HCT116 (cell line): ENCODE results near the gene TATDN2. TPM values are rescaled to one million over a fixed set of nuclear protein-coding genes. Genes with fewer than 3 reads are reported as not detected.

Source experiments
- ATAC-seq: fragments of 200-7000 bp; cut with Tn5 transposase; 2 replicates; pipeline ENCODE4 v1.9.1; 2020; ENCODE audit warnings: mild to moderate bottlenecking, moderate library complexity
- BruUV-seq: library from RNA; stranded (reverse); fragments of 400-500 nt; replicated peaks from 2 replicates; lab custom pipeline; 2021; lab: Mats Ljungman, UMichigan
- CTCF ChIA-PET: fragments of 300-600 bp; sonication (Branson Sonifier 250); formaldehyde crosslinking; loops from one replicate; lab custom pipeline; 2021; ENCODE audit warnings: antibody characterized with exemption; lab: Charles Lee
- POLR2A ChIA-PET: fragments of 300-600, 350-600 bp; sonication (Branson Sonifier 250); formaldehyde crosslinking; loops from one replicate; lab custom pipeline; 2021; ENCODE audit warnings: antibody characterized with exemption; lab: Charles Lee
- RAD21 ChIA-PET, 2 experiments: fragments of 300-600 bp; sonication (Branson Sonifier 250); formaldehyde crosslinking; loops; one replicate each; lab custom pipeline; 2023; ENCODE audit warnings: low total read pairs in 2 of 2; ENCODE audit not compliant: uncharacterized antibody in 2 of 2, unreplicated experiment in 2 of 2, low non-redundant PET in 1 of 2; lab: Charles Lee
- DNase-seq: peaks from one replicate; pipeline ENCODE4 v3.0.0-alpha.2; 2010; ENCODE audit warnings: low read depth, low spot score
- H2AFZ ChIP-seq: fragments of 200-600 bp; shearing (Covaris generic), sonication (generic); 2 replicates; pipeline ENCODE4 v1.6.1; 2017; ENCODE audit warnings: low read depth, mixed run types, mixed read lengths, antibody characterized with exemption, low read length; ENCODE audit not compliant: poor library complexity, severe bottlenecking
- H3K27ac ChIP-seq: 2 replicates; pipeline ENCODE4 v1.5.1; 2012; ENCODE audit warnings: low read depth, low read length
- H3K27me3 ChIP-seq: fragments of 200-600 bp; sonication (generic); 2 replicates; pipeline ENCODE4 v1.6.1; 2016; ENCODE audit warnings: mixed run types, low read length, mixed read lengths; ENCODE audit not compliant: insufficient read depth
- H3K36me3 ChIP-seq, 2 experiments: fragments of 200-500 bp in 1 of 2; fragments of 200-600 bp in 1 of 2; sonication (Bioruptor generic) in 1 of 2; sonication (generic) in 1 of 2; 2 replicates each; pipeline versions ENCODE4 v1.5.1 to v1.6.1; 2014 to 2016; ENCODE audit warnings: low read length in 2 of 2, inconsistent platforms in 1 of 2, mixed read lengths in 1 of 2, mixed run types in 1 of 2; ENCODE audit not compliant: insufficient read depth in 2 of 2, control insufficient read depth in 1 of 2
- H3K4me1 ChIP-seq, 2 experiments: fragments of 200-600 bp in 1 of 2; sonication (generic) in 1 of 2; 2 replicates each; pipeline versions ENCODE4 v1.5.1 to v1.6.1; 2012 to 2017; ENCODE audit warnings: low read length in 2 of 2, inconsistent platforms in 1 of 2, mild to moderate bottlenecking in 1 of 2, mixed read lengths in 1 of 2, mixed run types in 1 of 2, moderate library complexity in 1 of 2; ENCODE audit not compliant: insufficient read depth in 2 of 2, control insufficient read depth in 1 of 2
- H3K4me2 ChIP-seq: fragments of 200-600 bp; sonication (generic); 2 replicates; pipeline ENCODE4 v1.6.1; 2017; ENCODE audit warnings: mixed run types, low read length, mixed read lengths
- H3K4me3 ChIP-seq, 2 experiments: fragments of 200-600 bp in 1 of 2; sonication (generic) in 1 of 2; replicated peaks in 1 of 2; 2 replicates each; pipeline ENCODE4 v1.5.1; 2011 to 2016; ENCODE audit warnings: low read length in 2 of 2, control low read depth in 1 of 2, low read depth in 1 of 2, mild to moderate bottlenecking in 1 of 2, mixed read lengths in 1 of 2, mixed run types in 1 of 2
- H3K79me2 ChIP-seq: fragments of 200-600 bp; sonication (generic); 2 replicates; pipeline ENCODE4 v1.6.1; 2017; ENCODE audit warnings: mild to moderate bottlenecking, mixed run types, low read length, moderate library complexity, mixed read lengths; ENCODE audit not compliant: insufficient read depth
- H3K9ac ChIP-seq: fragments of 200-600 bp; sonication (generic); 2 replicates; pipeline ENCODE4 v1.6.1; 2016; ENCODE audit warnings: low read length, mixed read lengths
- H3K9me2 ChIP-seq: fragments of 200-600 bp; sonication (generic), shearing (Covaris generic); 2 replicates; pipeline ENCODE4 v1.6.1; 2017; ENCODE audit warnings: mixed run types, mild to moderate bottlenecking, moderate library complexity; ENCODE audit not compliant: insufficient read depth
- H3K9me3 ChIP-seq, 2 experiments: fragments of 200-500 bp in 1 of 2; fragments of 200-600 bp in 1 of 2; sonication (Bioruptor generic) in 1 of 2; sonication (generic) in 1 of 2; 2 replicates each; pipeline ENCODE4 v1.6.1; 2014 to 2017; ENCODE audit warnings: low read length in 2 of 2, mixed read lengths in 2 of 2, inconsistent platforms in 1 of 2, low read depth in 1 of 2, mild to moderate bottlenecking in 1 of 2, mixed run types in 1 of 2, moderate library complexity in 1 of 2; ENCODE audit not compliant: control insufficient read depth in 1 of 2, insufficient read depth in 1 of 2
- H4K20me1 ChIP-seq: fragments of 200-600 bp; sonication (generic), shearing (Covaris generic); 2 replicates; pipeline ENCODE4 v1.6.1; 2017; ENCODE audit warnings: mixed run types, mild to moderate bottlenecking, moderate library complexity; ENCODE audit not compliant: insufficient read depth
- CBX3 ChIP-seq: IDR thresholded peaks from 2 replicates; pipeline ENCODE4 v1.6.1; 2012; ENCODE audit warnings: low read depth
- CEBPB ChIP-seq: IDR thresholded peaks from 2 replicates; pipeline ENCODE4 v1.6.1; 2012; ENCODE audit warnings: low read depth
- EGR1 ChIP-seq: IDR thresholded peaks from 2 replicates; pipeline ENCODE4 v1.6.1; 2012; ENCODE audit warnings: low read depth
- ELF1 ChIP-seq: IDR thresholded peaks from 2 replicates; pipeline ENCODE4 v1.6.1; 2012; ENCODE audit warnings: low read depth, borderline replicate concordance
- EZH2 ChIP-seq: fragments of 200-600 bp; sonication (generic); IDR thresholded peaks from 2 replicates; pipeline ENCODE4 v1.6.1; 2017; ENCODE audit warnings: antibody characterized with exemption, mixed run types
- EZH2phosphoT487 ChIP-seq: fragments of 200-600 bp; IDR thresholded peaks from 2 replicates; pipeline ENCODE4 v1.6.1; 2018; ENCODE audit warnings: antibody characterized with exemption, borderline replicate concordance
- JUND ChIP-seq: IDR thresholded peaks from 2 replicates; pipeline ENCODE4 v1.6.1; 2012
- MAX ChIP-seq: IDR thresholded peaks from 2 replicates; pipeline ENCODE4 v1.6.1; 2012
- POLR2A ChIP-seq: IDR thresholded peaks from 2 replicates; pipeline ENCODE4 v1.7.0; 2011; ENCODE audit warnings: borderline replicate concordance; ENCODE audit not compliant: insufficient read depth, insufficient read length; ENCODE audit errors: extremely low read depth
- POLR2AphosphoS5 ChIP-seq: IDR thresholded peaks from 2 replicates; pipeline ENCODE4 v1.6.1; 2011; ENCODE audit warnings: mild to moderate bottlenecking, low read depth, low read length, moderate library complexity
- RAD21 ChIP-seq: IDR thresholded peaks from 2 replicates; pipeline ENCODE4 v1.6.1; 2012; ENCODE audit warnings: low read depth, mild to moderate bottlenecking
- SIN3A ChIP-seq: IDR thresholded peaks from 2 replicates; pipeline ENCODE4 v1.6.1; 2012; ENCODE audit warnings: low read depth
- SRF ChIP-seq: IDR thresholded peaks from 2 replicates; pipeline ENCODE4 v1.6.1; 2012; ENCODE audit warnings: low read depth
- TCF7L2 ChIP-seq: IDR thresholded peaks from 2 replicates; pipeline ENCODE4 v1.7.0; 2011; ENCODE audit warnings: borderline replicate concordance, inconsistent platforms; ENCODE audit not compliant: insufficient read depth, insufficient read length; ENCODE audit errors: extremely low read depth
- YY1 ChIP-seq: IDR thresholded peaks from 2 replicates; pipeline ENCODE4 v1.6.1; 2011; ENCODE audit warnings: low read length, low read depth, moderate library complexity, mild to moderate bottlenecking; ENCODE audit not compliant: insufficient replicate concordance; ENCODE audit errors: extremely low read depth
- ZNF274 ChIP-seq: fragments of 200-500 bp; sonication (Bioruptor generic); IDR thresholded peaks from 2 replicates; pipeline ENCODE4 v1.6.1; 2014; ENCODE audit warnings: mild to moderate bottlenecking, low read depth, low read length, inconsistent platforms
- intact Hi-C: fragments of 100-400 bp; cut with micrococcal nuclease; formaldehyde crosslinking; loops from 2 replicates; pipeline ENCODE4 v1.10.0; 2022
- total RNA-seq: library from RNA; stranded (reverse); gene quantifications from one replicate; pipeline ENCODE4 v1.2.1, GENCODE V29; 2021; ENCODE audit not compliant: unreplicated experiment
- TF ChIP-seq, protein P1 (sequence below): IDR thresholded peaks from 2 replicates; pipeline ENCODE4 v1.6.1; 2012; ENCODE audit warnings: low read depth

TATDN2 gene
- total RNA-seq, 1 experiment from 2014 or later = 26.8 TPM

DNA sequence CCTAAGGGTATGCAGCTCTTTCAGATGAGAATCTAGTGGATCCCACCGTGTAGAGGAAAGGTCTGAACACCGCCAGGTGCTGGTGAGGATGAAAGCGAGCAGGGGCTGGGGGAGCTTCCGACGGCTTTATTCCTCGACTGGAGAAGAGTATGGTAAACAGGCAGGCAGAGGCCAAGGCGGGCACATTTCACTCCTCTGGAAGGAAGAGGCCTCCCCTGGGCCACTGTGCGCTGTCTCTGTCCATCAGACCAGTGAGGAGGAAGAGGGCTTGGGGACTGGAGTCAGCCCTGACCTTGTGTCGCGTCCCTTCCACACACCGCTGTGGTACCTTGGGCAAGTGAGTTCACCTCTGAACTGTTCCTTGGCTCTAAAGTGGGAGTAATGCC is 40.3 kb downstream of the TATDN2 start:
- no peak overlapping the region for H3K4me2 ChIP-seq
- H3K27me3 ChIP-seq = no peaks in the 10 kb centered on the region
- TF ChIP-seq POLR2AphosphoS5 (no peak), CBX3 (no peak), ELF1 (no peak), YY1 (no peak), POLR2A (no peak), EGR1 (no peak), MAX (no peak), ZNF274 (no peak), SRF (no peak), SIN3A (no peak), EZH2 (no peak), RAD21 (no peak), CEBPB (no peak), EZH2phosphoT487 (no peak), TCF7L2 (no peak), JUND (no peak)
- TF ChIP-seq, protein P1, sequence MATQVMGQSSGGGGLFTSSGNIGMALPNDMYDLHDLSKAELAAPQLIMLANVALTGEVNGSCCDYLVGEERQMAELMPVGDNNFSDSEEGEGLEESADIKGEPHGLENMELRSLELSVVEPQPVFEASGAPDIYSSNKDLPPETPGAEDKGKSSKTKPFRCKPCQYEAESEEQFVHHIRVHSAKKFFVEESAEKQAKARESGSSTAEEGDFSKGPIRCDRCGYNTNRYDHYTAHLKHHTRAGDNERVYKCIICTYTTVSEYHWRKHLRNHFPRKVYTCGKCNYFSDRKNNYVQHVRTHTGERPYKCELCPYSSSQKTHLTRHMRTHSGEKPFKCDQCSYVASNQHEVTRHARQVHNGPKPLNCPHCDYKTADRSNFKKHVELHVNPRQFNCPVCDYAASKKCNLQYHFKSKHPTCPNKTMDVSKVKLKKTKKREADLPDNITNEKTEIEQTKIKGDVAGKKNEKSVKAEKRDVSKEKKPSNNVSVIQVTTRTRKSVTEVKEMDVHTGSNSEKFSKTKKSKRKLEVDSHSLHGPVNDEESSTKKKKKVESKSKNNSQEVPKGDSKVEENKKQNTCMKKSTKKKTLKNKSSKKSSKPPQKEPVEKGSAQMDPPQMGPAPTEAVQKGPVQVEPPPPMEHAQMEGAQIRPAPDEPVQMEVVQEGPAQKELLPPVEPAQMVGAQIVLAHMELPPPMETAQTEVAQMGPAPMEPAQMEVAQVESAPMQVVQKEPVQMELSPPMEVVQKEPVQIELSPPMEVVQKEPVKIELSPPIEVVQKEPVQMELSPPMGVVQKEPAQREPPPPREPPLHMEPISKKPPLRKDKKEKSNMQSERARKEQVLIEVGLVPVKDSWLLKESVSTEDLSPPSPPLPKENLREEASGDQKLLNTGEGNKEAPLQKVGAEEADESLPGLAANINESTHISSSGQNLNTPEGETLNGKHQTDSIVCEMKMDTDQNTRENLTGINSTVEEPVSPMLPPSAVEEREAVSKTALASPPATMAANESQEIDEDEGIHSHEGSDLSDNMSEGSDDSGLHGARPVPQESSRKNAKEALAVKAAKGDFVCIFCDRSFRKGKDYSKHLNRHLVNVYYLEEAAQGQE = no peak
- DNase-seq = no peak
- ChIA-PET POLR2A (no interaction called here), RAD21 (no interaction called here), CTCF (no interaction called here)
- no peaks in the 10 kb centered on the region for H3K9me3 ChIP-seq
- no peak overlapping the region for H3K4me3 ChIP-seq
- no peak overlapping the region for H2AFZ ChIP-seq
- intact Hi-C loops = no loop called here
- BruUV-seq = no TSS peak
- no peak overlapping the region for H3K9ac ChIP-seq
- peaks cover 8% of the 10 kb centered on the region in 2 experiments; a peak in 1 of 4 replicates for H3K36me3 ChIP-seq
- H3K27ac ChIP-seq = no peak overlapping the region
- no peaks in the 10 kb centered on the region for H3K79me2 ChIP-seq
- no peaks in the 10 kb centered on the region for H4K20me1 ChIP-seq
- ATAC-seq = no peak
- peaks cover 0 to 9% of the 10 kb centered on the region in 2 experiments; a peak in 2 of 4 replicates for H3K4me1 ChIP-seq
- H3K9me2 ChIP-seq = no peaks in the 10 kb centered on the region
